ENCODE data around the gene ZNF664. TPM values are rescaled to one million over a fixed set of nuclear protein-coding genes. Genes with fewer than 3 reads are reported as not detected.
A peak's percentile ranks its signal among the peaks of the same experiment; 100 is the strongest.

ZNF664 gene
- total and polyA plus RNA-seq, 9 of the 15 experiments (the other 6 are each of a cell fraction or from before 2014, with no cell fraction given), result 3.3 to 101 (median 63.6) TPM

- no peak for TF ChIP-seq ZKSCAN8 (CRISPR knock-in tag; IDR thresholded peaks at IDR 0.05)
- TF ChIP-seq, protein P1, sequence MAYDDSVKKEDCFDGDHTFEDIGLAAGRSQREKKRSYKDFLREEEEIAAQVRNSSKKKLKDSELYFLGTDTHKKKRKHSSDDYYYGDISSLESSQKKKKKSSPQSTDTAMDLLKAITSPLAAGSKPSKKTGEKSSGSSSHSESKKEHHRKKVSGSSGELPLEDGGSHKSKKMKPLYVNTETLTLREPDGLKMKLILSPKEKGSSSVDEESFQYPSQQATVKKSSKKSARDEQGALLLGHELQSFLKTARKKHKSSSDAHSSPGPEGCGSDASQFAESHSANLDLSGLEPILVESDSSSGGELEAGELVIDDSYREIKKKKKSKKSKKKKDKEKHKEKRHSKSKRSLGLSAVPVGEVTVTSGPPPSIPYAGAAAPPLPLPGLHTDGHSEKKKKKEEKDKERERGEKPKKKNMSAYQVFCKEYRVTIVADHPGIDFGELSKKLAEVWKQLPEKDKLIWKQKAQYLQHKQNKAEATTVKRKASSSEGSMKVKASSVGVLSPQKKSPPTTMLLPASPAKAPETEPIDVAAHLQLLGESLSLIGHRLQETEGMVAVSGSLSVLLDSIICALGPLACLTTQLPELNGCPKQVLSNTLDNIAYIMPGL (CRISPR knock-in tag; IDR thresholded peaks at IDR 0.05), result no peak
- TF ChIP-seq CXXC5 (CRISPR knock-in tag; IDR thresholded peaks at IDR 0.05), result no peak
- no peak for TF ChIP-seq PTBP1 (IDR thresholded peaks at IDR 0.05; ENCODE audit: low read depth, low read length)
- no peak for TF ChIP-seq ZNF165 (CRISPR knock-in tag; IDR thresholded peaks at IDR 0.05; ENCODE audit: borderline replicate concordance)
- TF ChIP-seq MTA3 (IDR thresholded peaks at IDR 0.05; ENCODE audit: borderline replicate concordance), result no peak
- TF ChIP-seq ELF2 (CRISPR knock-in tag; IDR thresholded peaks at IDR 0.05), result no peak
- TF ChIP-seq SMARCA4 (IDR thresholded peaks at IDR 0.05), result peak; percentile 18; the same call in 1 of the 2 replicates
- TF ChIP-seq ATF1 (CRISPR knock-in tag; IDR thresholded peaks at IDR 0.05), result no peak
- TF ChIP-seq ATF1 (tag; IDR thresholded peaks at IDR 0.05), result peak; percentile 59
- no peak for TF ChIP-seq SRSF9 (IDR thresholded peaks at IDR 0.05; ENCODE audit: borderline replicate concordance, low read depth, low read length)
- TF ChIP-seq NFIC (IDR thresholded peaks at IDR 0.05), result peak; percentile 32; the same call in 1 of the 2 replicates
- no peak for TF ChIP-seq FOXK1 (CRISPR knock-in tag; IDR thresholded peaks at IDR 0.05; ENCODE audit: borderline replicate concordance)
- no peak for TF ChIP-seq KLF1 (tag; IDR thresholded peaks at IDR 0.05)
- no peak for TF ChIP-seq UBTF (IDR thresholded peaks at IDR 0.05; ENCODE audit: borderline replicate concordance in 1 of 2, low read depth in 2 of 2, low read length in 2 of 2)
- no peak for TF ChIP-seq ZC3H4 (CRISPR knock-in tag; IDR thresholded peaks at IDR 0.05; ENCODE audit: borderline replicate concordance)
- no peak for TF ChIP-seq E2F4 (CRISPR knock-in tag; IDR thresholded peaks at IDR 0.05; ENCODE audit: low read depth)
- TF ChIP-seq, protein P2, sequence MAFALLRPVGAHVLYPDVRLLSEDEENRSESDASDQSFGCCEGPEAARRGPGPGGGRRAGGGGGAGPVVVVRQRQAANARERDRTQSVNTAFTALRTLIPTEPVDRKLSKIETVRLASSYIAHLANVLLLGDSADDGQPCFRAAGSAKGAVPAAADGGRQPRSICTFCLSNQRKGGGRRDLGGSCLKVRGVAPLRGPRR (CRISPR knock-in tag; IDR thresholded peaks at IDR 0.05), result no peak
- no peak for TF ChIP-seq ZNF639 (CRISPR knock-in tag; conservative IDR thresholded peaks at IDR 0.05 in 1 of 2, IDR thresholded peaks at IDR 0.05 in 1 of 2)
- no peak for TF ChIP-seq PKNOX1 (IDR thresholded peaks at IDR 0.05)
Measured at GRCh38 chr12:123991372-123991951, 18.4 kb downstream of the ZNF664 start (continued).
